ENCODE measurements around the gene SCD5.

GRCh38 chr4:82711158-82711785 is 87.3 kb downstream of the SCD5 start:
- no peak for TF ChIP-seq POLR2A (IDR thresholded peaks at IDR 0.05)
- no peak for TF ChIP-seq CTCF (IDR thresholded peaks at IDR 0.05)

Data from right lobe of liver (tissue), 4 donors.